HG02884 (cell line): ENCODE data around the gene PTH2R.
"Not testable (repeated sequence)": the region's sequence is repeated elsewhere in the genome, so short reads cannot be mapped to it uniquely, and the experiment has no call there.

Experiments
- ATAC-seq: cut with Tn5 transposase; IDR thresholded peaks from one replicate; pipeline ENCODE4 v1.9.1; 2021; ENCODE audit warnings: mild to moderate bottlenecking, moderate library complexity; ENCODE audit not compliant: unreplicated experiment

PTH2R gene

DNA sequence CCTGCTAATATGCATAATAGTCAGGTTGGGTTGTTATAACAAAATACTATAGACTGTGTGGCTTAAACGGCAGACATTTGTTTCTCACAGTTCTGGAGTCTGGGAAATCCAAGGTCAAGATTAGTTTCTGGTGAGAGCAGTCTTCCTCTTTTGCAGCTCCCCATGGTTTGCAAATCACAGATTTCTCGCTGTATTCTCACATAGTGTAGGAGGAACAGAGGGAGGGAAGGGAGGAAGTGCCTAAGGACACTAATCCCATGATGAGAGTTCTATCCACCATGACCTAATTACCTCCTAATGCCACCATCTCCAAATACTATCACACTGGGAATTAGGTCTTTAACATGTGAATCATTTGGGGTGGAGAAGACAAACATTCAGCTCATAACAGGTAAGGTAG lies 20.1 kb upstream of the PTH2R start:
- no peak for ATAC-seq

- ATAC-seq = no peak
Observed at GRCh38 chr2:208389940-208390339, 16.7 kb upstream of the PTH2R start.

DNA sequence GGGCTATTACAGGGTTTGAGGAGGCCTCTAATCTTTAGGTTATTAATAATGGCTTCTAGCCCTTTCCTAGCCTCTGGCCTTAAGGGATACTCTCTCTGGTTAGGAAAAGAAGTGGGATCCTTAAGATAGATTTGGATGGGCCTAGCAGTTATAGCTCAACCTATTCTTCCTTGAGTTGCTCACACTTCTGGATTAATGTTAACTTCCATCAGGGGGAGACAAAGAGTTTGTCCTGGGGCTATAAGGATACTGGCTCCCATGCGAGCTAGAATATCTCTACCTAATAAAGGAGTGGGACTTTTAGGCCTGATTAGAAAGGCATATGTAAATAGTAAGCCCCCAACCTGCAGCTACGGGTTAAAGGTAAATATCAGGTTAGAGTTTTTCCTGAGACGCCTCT lies 14.3 kb upstream of the PTH2R start:
- no peak for ATAC-seq

DNA sequence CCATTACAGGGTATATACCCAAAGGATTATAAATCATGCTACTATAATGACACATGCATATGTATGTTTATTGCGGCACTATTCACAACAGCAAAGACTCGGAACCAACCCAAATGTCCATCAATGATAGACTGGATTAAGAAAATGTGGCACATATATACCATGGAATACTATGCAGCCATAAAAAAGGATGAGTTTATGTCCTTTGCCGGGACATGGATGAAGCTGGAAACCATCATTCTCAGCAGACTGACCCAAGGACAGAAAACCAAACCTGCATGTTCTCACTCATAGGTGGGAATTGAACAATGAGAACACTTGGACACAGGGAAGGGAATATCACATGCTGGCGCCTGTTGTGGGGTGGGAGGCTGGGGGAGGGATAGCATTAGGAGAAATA lies 9.8 kb upstream of the PTH2R start:
- not testable (repeated sequence) for ATAC-seq

GRCh38 chr2:208399201-208399600 lies 7.4 kb upstream of the PTH2R start:
- ATAC-seq = no peak

GRCh38 chr2:208407667-208408066 lies 1.1 kb downstream of the PTH2R start:
- no peak for ATAC-seq

DNA sequence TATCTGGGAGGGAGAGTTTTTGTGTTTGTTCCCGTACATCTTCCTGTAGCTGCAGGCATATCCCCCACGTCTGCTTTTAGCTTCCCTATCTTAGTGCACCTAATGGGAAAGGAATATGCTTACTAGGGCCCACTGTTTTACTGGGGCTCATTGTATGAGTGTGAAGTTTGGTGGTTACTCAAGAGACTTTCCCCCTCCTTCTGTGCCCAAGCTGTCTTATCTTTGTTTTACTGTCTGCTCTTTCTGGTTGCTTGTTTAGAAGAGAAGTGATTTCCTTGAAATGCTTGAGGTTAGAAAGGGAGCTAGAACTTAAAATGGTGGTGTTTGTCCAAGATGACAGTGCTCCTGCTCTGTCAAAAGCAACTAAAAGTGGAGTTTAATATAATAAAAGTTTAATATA lies 7.3 kb downstream of the PTH2R start:
- ATAC-seq = no peak

GRCh38 chr2:208415255-208415654 lies 8.7 kb downstream of the PTH2R start:
- ATAC-seq = peak; percentile 47

- peak; percentile 97 for ATAC-seq
Observed at GRCh38 chr2:208415897-208416296, 9.3 kb downstream of the PTH2R start.

DNA sequence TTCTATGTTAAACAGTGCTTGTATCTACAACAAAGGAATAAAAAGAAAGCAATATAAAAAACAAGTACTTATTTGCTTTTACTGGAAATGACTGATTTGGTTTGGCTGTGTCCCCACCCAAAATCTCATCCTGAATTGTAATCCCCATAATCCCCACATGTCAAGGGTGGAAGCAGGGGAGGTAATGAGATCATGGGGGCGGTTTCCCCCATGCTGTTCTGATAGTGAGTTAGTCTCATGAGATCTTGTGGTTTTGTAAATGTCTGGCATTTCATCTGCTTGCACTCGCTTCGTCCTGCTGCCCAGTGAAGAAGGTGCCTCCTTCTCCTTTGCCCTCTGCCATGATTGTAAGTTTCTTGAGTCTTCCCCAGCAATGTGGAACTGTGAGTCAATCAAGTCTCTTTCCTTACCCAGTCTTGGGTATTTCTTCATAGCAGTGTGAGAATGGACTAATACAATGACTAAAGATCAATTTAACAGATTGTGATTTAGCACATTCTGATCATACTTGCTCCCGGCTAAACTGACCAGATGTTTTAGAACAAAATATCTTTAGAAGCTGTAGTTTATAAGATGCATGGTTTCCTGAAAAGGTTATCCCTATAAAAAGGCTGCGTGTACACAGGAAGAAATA lies 19.9 kb downstream of the PTH2R start:
- ATAC-seq = no peak

GRCh38 chr2:208437755-208438154 lies 31.2 kb downstream of the PTH2R start:
- ATAC-seq = no peak

DNA sequence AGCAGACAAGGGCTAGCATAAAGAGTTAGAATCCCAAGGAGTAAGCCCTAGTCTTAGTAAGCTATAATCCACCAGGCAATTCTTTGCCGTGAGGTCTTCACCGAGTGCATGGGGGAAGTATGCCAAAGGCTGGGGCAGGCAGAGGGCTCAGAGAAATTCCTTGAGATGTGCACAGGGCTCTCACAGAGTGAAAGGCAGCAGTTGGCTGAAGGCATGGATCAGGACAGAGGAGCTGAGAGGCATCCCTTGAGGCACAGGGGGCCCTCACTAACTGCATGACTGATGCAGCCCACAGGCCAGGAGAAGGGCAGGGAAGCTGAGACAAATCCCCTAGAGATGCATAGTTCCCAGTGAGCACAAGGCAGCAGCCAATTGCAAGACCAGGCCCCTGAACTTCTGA lies 34.1 kb downstream of the PTH2R start:
- ATAC-seq = no peak

GRCh38 chr2:208441951-208442350 lies 35.4 kb downstream of the PTH2R start:
- no peak for ATAC-seq

GRCh38 chr2:208447447-208447846 lies 40.9 kb downstream of the PTH2R start:
- ATAC-seq = not testable (repeated sequence)

GRCh38 chr2:208451061-208451460 lies 44.5 kb downstream of the PTH2R start:
- no peak for ATAC-seq

- no peak for ATAC-seq
Observed at GRCh38 chr2:208454861-208455260, 48.3 kb downstream of the PTH2R start.

GRCh38 chr2:208463721-208464120 lies 57.1 kb downstream of the PTH2R start:
- no peak for ATAC-seq

GRCh38 chr2:208464205-208464604 lies 57.6 kb downstream of the PTH2R start:
- ATAC-seq = no peak

DNA sequence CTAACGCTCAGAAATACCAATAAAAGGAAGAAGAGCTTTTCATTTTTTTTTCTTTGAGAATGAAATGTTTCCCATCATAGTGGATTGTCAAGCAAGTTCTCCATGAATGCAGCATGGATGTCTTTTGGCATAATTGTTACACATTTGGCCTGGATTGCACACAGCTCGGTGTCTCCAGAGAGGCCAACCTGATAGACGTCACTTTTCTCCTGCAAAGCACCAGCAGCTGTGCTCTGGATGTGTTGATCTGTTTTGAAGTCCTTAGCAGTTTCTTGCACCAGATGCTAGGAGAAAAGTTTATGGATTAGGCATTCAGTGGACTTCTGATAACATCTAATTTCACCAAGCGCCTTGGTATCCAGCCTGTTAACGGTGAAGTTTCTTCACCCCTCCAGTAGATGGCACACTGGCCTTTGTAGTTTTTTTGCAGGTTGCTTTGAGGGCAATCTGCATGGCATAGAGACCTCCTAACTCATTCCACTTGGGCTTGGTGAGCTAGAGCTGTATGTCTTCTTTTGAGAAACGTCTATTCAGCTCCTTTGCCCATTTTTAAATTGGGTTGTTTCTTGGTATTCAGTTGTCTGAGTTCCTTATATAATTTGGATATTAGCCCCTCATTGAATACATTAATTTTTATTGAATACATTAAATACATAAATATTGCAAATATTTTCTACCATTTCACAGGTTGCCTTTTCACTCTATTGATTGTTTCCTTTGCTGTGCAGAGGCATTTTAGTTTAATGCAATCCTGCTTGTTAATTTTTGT lies 59.7 kb downstream of the PTH2R start:
- ATAC-seq = peak; percentile 86

- ATAC-seq = no peak
Observed at GRCh38 chr2:208466920-208467298, 60.3 kb downstream of the PTH2R start.

DNA sequence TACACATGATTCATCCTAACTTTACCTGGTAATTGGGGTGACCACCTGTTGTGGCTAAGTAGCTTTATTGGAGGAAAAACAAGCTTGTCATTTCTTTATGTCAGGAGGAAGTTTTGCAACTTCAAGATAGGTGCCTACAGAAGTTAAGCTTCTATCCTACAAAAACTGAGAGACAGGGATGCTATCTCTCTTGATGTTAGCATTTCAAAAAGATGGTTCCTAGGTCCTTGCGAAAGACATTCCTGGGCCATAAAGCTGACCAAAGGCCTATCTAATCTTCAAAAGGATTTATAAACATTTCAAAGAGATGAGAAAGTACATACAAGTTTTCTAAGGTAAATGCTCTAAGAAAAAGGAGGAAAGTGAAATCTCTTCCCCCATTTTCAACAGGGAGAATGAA lies 61.0 kb downstream of the PTH2R start:
- ATAC-seq = no peak

DNA sequence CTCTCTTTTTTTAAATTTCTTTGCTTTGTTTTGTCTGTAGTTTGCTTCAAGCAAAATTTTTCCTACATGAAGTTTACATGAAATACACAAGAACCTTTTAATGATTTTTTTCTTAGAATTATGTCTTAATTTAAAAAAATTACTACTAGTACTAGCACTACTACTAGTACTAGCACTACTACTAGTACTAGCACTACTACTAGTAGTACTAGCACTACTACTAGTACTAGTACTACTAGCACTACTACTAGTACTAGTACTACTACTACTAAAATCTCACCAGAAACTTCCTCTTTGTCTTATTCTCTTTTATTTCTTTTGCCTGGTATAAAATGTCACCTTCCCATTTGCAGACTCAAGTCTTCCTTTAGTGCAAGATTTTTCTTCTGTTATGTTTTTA lies 71.1 kb downstream of the PTH2R start:
- no peak for ATAC-seq

DNA sequence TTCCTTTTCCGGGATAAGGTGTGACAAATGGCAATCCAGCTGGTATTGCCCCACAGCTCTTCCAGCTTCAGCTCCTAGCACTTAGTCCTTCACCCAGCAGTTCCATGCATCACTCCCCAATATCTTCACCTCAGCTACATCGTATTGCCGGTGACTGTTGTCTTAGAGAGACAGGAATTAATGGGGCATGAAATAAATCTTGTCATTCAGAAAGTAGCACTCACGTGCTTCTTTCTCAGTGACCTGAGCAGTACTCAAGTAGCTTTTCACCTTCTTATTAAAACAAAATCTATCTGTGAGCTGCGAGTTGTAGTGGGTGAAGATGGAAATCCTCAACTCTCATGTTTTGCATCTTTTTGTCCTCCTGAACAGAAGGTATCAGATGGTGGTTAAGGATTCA lies 72.8 kb downstream of the PTH2R start:
- peak; percentile 79 for ATAC-seq
